Body of pancreas (tissue), 4 donors: Measurements from ENCODE around the gene AKAP7. TPM values are rescaled to one million over a fixed set of nuclear protein-coding genes. Genes with fewer than 3 reads are reported as not detected.
A peak's percentile ranks its signal among the peaks of the same experiment; 100 is the strongest.

Experiments
- ATAC-seq: fragments of 150-250 bp; one replicate; pipeline ENCODE4 v1.9.1; 2016
- DNase-seq, 4 donors: peaks; one replicate each; pipeline ENCODE4 v3.0.0-alpha.2; 2019
- H3K27ac ChIP-seq, 4 donors: fragments of 200-600 bp; sonication (generic); 1 replicate in 3 of 4; 2 replicates in 1 of 4; pipeline versions ENCODE4 v1.5.1 to v1.6.1; 2016 to 2019; ENCODE audit warnings: mild to moderate bottlenecking in 1 of 4, mixed read lengths in 1 of 4, moderate library complexity in 1 of 4
- H3K27me3 ChIP-seq, 2 donors: fragments of 200-600 bp; sonication (generic); one replicate each; pipeline ENCODE4 v1.6.0; 2016; ENCODE audit warnings: mild to moderate bottlenecking in 1 of 2
- H3K36me3 ChIP-seq, 2 donors: fragments of 200-600 bp; sonication (generic); replicated peaks in 1 of 2; 2 replicates each; pipeline ENCODE4 v1.5.1; 2016; ENCODE audit warnings: low read depth in 2 of 2; ENCODE audit not compliant: insufficient read depth in 1 of 2
- H3K4me1 ChIP-seq: fragments of 200-600 bp; sonication (generic); one replicate; pipeline ENCODE4 v1.6.0; 2016
- H3K4me3 ChIP-seq, 2 donors: fragments of 200-600 bp; sonication (generic); 1 replicate in 1 of 2; 2 replicates in 1 of 2; pipeline ENCODE4 v1.5.1; 2016 to 2019
- H3K9me3 ChIP-seq, 3 donors: fragments of 200-600 bp; sonication (generic); 1 replicate in 2 of 3; 2 replicates in 1 of 3; pipeline ENCODE4 v1.5.1; 2016
- CTCF ChIP-seq, 7 experiments: fragments of 450-650 bp in 4 of 7; fragments of 200-600 bp in 3 of 7; sonication (generic) in 3 of 7; IDR thresholded peaks; one replicate each; pipeline ENCODE4 v1.5.1; 2016 to 2019; ENCODE audit warnings: antibody characterized with exemption in 7 of 7
- POLR2A ChIP-seq, 3 donors: fragments of 450-650 bp; IDR thresholded peaks; one replicate each; pipeline ENCODE4 v1.6.1; 2016; ENCODE audit warnings: antibody characterized with exemption in 3 of 3, mild to moderate bottlenecking in 2 of 3
- WGBS, 2 donors: methylation state at CpG; one replicate each; pipeline ENCODE4 v1.1.5; 2017; 5-methylcytosine and 5-hydroxymethylcytosine counted together
- intact Hi-C: fragments of 100-400 bp; cut with DNase I; formaldehyde crosslinking; loops from one replicate; pipeline ENCODE4 v1.15.1; 2023
- total RNA-seq, 2 donors: library from RNA; depleted of rRNA; stranded (reverse); fragments of >200 nt; gene quantifications; one replicate each; pipeline ENCODE4 v1.1.0, GENCODE V29; 2016

Gene AKAP7
- total RNA-seq, 2 donors from 2014 or later, result 57.6 to 66.9 TPM

- Histone ChIP-seq H3K27me3 (no peaks in the 10 kb centered on the region), H3K36me3 (no peaks in the 10 kb centered on the region), H3K9me3 (no peaks in the 10 kb centered on the region), H3K4me3 (no peak overlapping the region), H3K27ac (peak overlapping the region in 1 of 4 donors; percentile 51), H3K4me1 (peaks cover 5% of the 10 kb centered on the region)
- ATAC-seq, result peak; percentile 48
- intact Hi-C loops, result no loop called here
- TF ChIP-seq POLR2A (IDR thresholded peaks at IDR 0.05) (no peak), CTCF (IDR thresholded peaks at IDR 0.05) (peak in 5 of 7 experiments; percentile 33 to 42 (median 36))
- DNase-seq, result peak in 1 of 4 donors; percentile 30
- 40 to 44% methylated on average over 5 of the region's 5 CpGs for WGBS, 2 donors
These were observed 47.7 kb downstream of the AKAP7 start for GRCh38 chr6:131182991-131183425.

DNA sequence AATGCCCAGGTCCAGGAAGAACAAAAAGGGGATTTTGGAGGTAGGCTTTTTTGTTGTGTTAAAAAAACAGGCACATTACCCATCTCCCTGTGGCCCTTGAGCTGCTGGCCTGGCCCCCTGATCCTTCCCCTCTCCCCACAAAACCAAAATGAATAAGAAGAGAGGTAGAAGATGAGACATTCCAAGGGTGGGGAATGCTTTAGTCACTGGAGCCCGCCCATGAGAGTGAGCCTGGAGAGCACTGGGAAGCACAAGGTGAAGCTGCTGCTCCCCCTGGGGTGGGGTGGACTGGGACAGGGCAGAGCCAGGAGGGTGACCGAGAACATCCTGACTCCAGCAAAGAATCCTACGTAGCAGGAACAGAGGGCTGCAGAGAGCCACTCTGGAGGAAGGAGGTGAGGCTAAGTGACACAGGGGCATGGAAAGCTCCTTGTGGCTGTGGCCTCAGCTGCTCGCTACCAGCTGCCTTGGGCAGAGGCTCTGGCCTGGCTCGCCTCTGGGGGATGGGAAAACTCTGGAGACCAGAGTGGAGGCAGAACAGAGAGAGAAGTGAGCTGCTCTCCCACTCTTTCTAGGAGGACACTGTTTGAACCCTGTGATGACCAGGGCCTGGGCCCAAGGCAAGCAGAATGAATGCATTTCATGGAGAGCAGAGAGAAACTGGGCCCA, 48.3 kb downstream of the AKAP7 start:
- 92 to 98% methylated on average over 5 of the region's 5 CpGs for WGBS, 2 donors
- Histone ChIP-seq H3K27me3 (no peaks in the 10 kb centered on the region), H3K9me3 (no peaks in the 10 kb centered on the region), H3K4me3 (no peak overlapping the region), H3K27ac (peak overlapping the region in 1 of 4 donors; percentile 51), H3K36me3 (no peaks in the 10 kb centered on the region), H3K4me1 (peaks cover 5% of the 10 kb centered on the region)
- DNase-seq, result no peak
- intact Hi-C loops, result no loop called here
- TF ChIP-seq POLR2A (IDR thresholded peaks at IDR 0.05) (no peak), CTCF (IDR thresholded peaks at IDR 0.05) (no peak)
- ATAC-seq, result peak; percentile 24

DNA sequence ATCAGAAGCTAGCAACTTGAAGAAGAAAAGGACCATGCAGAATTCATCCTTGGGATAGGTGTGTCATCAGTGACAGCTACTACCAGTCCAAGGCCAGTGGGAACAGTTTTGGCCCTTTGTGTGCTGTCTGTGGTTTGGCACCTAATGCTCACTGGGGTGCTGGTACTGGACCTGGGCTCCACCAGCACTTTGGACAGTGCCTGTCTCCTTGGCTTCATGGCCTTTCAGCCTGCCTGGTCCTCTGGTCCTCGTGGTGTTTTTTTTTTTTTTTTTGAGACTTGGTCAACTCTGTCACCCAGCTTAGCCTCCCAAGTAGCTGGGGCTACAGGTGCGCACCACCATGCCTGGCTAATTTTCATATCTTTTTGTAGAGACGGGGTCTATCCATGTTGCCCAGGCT, 56.3 kb downstream of the AKAP7 start:
- Histone ChIP-seq H3K4me3 (no peak overlapping the region), H3K36me3 (no peaks in the 10 kb centered on the region), H3K4me1 (no peaks in the 10 kb centered on the region), H3K27ac (no peak overlapping the region), H3K27me3 (no peaks in the 10 kb centered on the region), H3K9me3 (peaks cover 0 to 10% (median 0%) of the 10 kb centered on the region in 3 donors)
- WGBS, 2 donors, result 87 to 96% methylated on average over 3 of the region's 3 CpGs
- DNase-seq (no peak), ATAC-seq (no peak)
- no peak for TF ChIP-seq CTCF (IDR thresholded peaks at IDR 0.05)
- no peak for TF ChIP-seq POLR2A (IDR thresholded peaks at IDR 0.05)
- intact Hi-C loops, result no loop called here

- ATAC-seq, result no peak
These were observed 62.4 kb downstream of the AKAP7 start for GRCh38 chr6:131197716-131198115.

More at GRCh38 chr6:131197716-131198115, 62.4 kb downstream of the AKAP7 start:
- intact Hi-C loops, result no loop called here
- Histone ChIP-seq H3K9me3 (peaks cover 0 to 3% (median 0%) of the 10 kb centered on the region in 3 donors), H3K27ac (no peak overlapping the region), H3K4me1 (no peaks in the 10 kb centered on the region), H3K4me3 (no peak overlapping the region), H3K36me3 (peaks cover 0 to 2% of the 10 kb centered on the region in 2 donors), H3K27me3 (no peaks in the 10 kb centered on the region)
- 75 to 81% methylated on average over 8 of the region's 8 CpGs for WGBS, 2 donors
- no peak for DNase-seq
- TF ChIP-seq POLR2A (IDR thresholded peaks at IDR 0.05) (no peak), CTCF (IDR thresholded peaks at IDR 0.05) (no peak)
